ENCODE results near the gene ADGRA3. TPM values are rescaled to one million over a fixed set of nuclear protein-coding genes. Genes with fewer than 3 reads are reported as not detected.

Gene ADGRA3
- total and polyA plus RNA-seq, 10 donors, result 1.6 to 10.6 (median 5.4) TPM

DNA sequence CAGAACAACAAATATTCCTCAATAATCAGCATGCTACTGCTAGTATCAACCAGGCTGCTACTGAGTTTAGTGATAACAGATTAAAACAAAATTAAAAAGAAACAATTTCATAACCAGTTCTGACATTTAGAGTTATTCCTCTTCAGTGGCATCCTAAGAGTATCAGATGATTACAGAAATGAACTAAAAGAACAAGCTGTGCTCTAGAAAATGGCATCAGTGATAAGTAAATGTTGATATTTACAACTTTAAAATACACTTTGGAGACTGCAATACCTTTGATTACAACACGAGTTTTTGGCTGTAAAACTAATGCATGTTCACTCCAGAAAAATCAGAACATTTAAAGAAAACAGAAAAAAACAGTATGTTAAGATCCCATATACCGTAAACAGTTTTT is 72.9 kb downstream of the ADGRA3 start:
- TF ChIP-seq, protein P1, sequence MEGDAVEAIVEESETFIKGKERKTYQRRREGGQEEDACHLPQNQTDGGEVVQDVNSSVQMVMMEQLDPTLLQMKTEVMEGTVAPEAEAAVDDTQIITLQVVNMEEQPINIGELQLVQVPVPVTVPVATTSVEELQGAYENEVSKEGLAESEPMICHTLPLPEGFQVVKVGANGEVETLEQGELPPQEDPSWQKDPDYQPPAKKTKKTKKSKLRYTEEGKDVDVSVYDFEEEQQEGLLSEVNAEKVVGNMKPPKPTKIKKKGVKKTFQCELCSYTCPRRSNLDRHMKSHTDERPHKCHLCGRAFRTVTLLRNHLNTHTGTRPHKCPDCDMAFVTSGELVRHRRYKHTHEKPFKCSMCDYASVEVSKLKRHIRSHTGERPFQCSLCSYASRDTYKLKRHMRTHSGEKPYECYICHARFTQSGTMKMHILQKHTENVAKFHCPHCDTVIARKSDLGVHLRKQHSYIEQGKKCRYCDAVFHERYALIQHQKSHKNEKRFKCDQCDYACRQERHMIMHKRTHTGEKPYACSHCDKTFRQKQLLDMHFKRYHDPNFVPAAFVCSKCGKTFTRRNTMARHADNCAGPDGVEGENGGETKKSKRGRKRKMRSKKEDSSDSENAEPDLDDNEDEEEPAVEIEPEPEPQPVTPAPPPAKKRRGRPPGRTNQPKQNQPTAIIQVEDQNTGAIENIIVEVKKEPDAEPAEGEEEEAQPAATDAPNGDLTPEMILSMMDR (IDR thresholded peaks at IDR 0.05 in 8 of 11, conservative IDR thresholded peaks at IDR 0.05 in 3 of 11), result no peak
- TF ChIP-seq POLR2A (IDR thresholded peaks at IDR 0.05), result no peak
- no peak for TF ChIP-seq POLR2AphosphoS5 (IDR thresholded peaks at IDR 0.05)
- intact Hi-C loops (cut with DNase I; ENCODE audit: low total_unique reads), result no loop called here
- no peak overlapping the region for H3K27ac ChIP-seq
- no peak for DNase-seq
- H3K27me3 ChIP-seq (replicated peaks in 1 of 7), result no peaks in the 10 kb centered on the region
- H3K4me3 ChIP-seq, result no peak overlapping the region
- 84 to 92% (median 89%) methylated on average over 2 of the region's 2 CpGs for WGBS, 5 donors
- no peaks in the 10 kb centered on the region for H3K4me1 ChIP-seq
- H3K9me3 ChIP-seq, result no peaks in the 10 kb centered on the region
- H3K36me3 ChIP-seq, result peaks cover 0 to 3% (median 0%) of the 10 kb centered on the region in 6 donors

DNA sequence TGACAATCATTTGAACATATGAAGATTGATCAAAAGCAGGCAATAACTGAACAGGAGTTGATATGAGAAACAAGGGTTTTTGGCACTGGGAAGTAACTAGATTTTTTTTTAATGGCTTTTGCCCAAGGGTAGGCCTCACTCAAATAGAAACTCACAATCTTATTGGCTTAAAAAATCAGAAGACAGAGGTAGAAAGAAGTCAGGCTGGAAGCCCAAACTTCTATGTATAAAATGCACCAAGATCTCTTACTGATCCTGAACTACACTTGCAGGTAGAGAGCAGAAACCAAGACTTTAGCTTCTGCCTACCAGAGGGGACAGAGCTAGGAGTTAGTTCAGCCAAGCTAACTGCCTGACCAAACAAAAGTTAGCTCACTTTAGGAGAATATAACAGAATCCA is 74.9 kb downstream of the ADGRA3 start:
- H3K27ac ChIP-seq, result no peak overlapping the region
- H3K4me1 ChIP-seq, result no peaks in the 10 kb centered on the region
- peaks cover 0 to 3% (median 0%) of the 10 kb centered on the region in 6 donors for H3K36me3 ChIP-seq
- no peaks in the 10 kb centered on the region for H3K27me3 ChIP-seq (replicated peaks in 1 of 7)
- intact Hi-C loops (cut with DNase I; ENCODE audit: low total_unique reads), result no loop called here
- H3K4me3 ChIP-seq, result no peak overlapping the region
- no peak for DNase-seq
- TF ChIP-seq POLR2AphosphoS5 (IDR thresholded peaks at IDR 0.05) (no peak), POLR2A (IDR thresholded peaks at IDR 0.05) (no peak)
- TF ChIP-seq, protein P1 (IDR thresholded peaks at IDR 0.05 in 8 of 11, conservative IDR thresholded peaks at IDR 0.05 in 3 of 11), result no peak
- no peaks in the 10 kb centered on the region for H3K9me3 ChIP-seq

DNA sequence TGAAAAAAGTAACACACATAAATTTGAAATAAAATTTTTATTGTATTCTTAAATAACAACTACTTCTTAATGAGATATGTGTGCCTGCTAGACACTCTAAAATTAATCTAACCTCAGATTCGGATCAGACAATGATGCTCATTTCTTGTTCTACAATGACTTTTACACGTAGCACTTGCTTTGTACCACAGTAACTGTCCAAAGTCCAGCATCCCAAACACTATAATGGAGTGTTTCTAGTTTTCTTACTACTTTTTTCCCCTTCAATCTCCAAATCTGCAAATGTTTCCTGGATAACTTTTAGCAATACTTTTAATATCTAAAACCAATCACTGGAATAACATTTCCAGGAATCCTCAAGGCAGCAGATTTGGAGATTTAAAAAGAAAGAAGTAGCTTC is 75.9 kb downstream of the ADGRA3 start:
- H3K36me3 ChIP-seq, result peaks cover 0 to 3% (median 0%) of the 10 kb centered on the region in 6 donors
- intact Hi-C loops (cut with DNase I; ENCODE audit: low total_unique reads), result no loop called here
- no peak for DNase-seq
- no peak for TF ChIP-seq POLR2AphosphoS5 (IDR thresholded peaks at IDR 0.05)
- TF ChIP-seq POLR2A (IDR thresholded peaks at IDR 0.05), result no peak
- TF ChIP-seq, protein P1 (IDR thresholded peaks at IDR 0.05 in 8 of 11, conservative IDR thresholded peaks at IDR 0.05 in 3 of 11), result no peak
- no peaks in the 10 kb centered on the region for H3K27me3 ChIP-seq (replicated peaks in 1 of 7)
- H3K27ac ChIP-seq, result no peak overlapping the region
- 84 to 94% (median 86%) methylated on average over 2 of the region's 2 CpGs for WGBS, 5 donors
- H3K9me3 ChIP-seq, result no peaks in the 10 kb centered on the region
- H3K4me3 ChIP-seq, result no peak overlapping the region
- H3K4me1 ChIP-seq, result no peaks in the 10 kb centered on the region

DNA sequence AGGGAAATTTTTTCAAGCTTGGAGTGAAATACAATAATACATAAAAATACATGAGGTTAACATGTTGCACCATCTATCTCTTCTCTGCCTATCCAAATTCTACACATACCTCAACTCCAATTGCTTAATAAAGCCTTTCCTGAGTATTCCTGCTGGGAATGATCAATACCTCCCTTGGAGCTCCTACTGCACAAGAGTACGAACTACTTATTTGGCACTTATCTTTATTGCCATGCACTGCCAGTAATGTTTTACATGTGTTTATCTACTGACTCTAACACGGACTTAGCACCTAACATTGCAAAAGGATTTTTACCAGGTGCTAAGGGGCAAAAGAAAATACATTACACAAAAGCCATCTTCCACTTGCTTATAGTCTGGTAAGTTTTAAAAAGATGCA is 80.2 kb downstream of the ADGRA3 start:
- H3K9me3 ChIP-seq, result no peaks in the 10 kb centered on the region
- no peaks in the 10 kb centered on the region for H3K4me1 ChIP-seq
- H3K36me3 ChIP-seq, result no peaks in the 10 kb centered on the region
- no peaks in the 10 kb centered on the region for H3K27me3 ChIP-seq (replicated peaks in 1 of 7)
- no peak overlapping the region for H3K4me3 ChIP-seq
- intact Hi-C loops (cut with DNase I; ENCODE audit: low total_unique reads), result no loop called here
- 74 to 91% (median 85%) methylated on average over 2 of the region's 2 CpGs for WGBS, 5 donors
- no peak overlapping the region for H3K27ac ChIP-seq
- no peak for DNase-seq
- TF ChIP-seq, protein P1 (IDR thresholded peaks at IDR 0.05 in 8 of 11, conservative IDR thresholded peaks at IDR 0.05 in 3 of 11), result no peak
- TF ChIP-seq POLR2AphosphoS5 (IDR thresholded peaks at IDR 0.05) (no peak), POLR2A (IDR thresholded peaks at IDR 0.05) (no peak)

All from spleen (tissue), 11 donors.